Activated CD8-positive, alpha-beta memory T cell treated with anti-CD3 and anti-CD28 coated beads for 4 hours (primary cell): ENCODE data around the gene UBE2E2.

Experiments used
- DNase-seq, 2 donors: peaks; one replicate each; pipeline ENCODE4 v3.0.0-alpha.2; 2020; ENCODE audit warnings: low read depth in 2 of 2

UBE2E2 gene

DNA sequence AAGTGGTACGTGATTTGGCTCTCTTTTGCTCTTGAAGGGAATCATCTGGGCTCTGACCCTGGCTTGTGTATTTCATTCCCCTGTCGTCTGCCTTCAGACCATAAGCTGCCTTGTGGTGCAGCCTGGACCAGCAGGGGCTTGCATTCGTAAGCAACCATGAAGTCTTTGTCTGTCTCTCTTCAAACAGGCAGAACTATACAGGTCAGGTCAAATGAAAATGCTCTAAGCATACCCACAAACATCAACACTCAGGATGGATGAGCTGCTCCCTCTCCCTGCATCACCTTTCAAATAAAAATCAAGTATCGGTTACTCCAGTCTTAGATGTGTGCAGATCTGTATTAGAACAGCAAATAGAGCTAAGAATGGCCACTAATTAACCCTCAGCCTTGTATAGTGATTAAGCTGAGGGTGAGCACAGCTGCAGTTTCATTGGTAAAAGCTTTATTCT is 334.0 kb downstream of the UBE2E2 start:
- DNase-seq = no peak

DNA sequence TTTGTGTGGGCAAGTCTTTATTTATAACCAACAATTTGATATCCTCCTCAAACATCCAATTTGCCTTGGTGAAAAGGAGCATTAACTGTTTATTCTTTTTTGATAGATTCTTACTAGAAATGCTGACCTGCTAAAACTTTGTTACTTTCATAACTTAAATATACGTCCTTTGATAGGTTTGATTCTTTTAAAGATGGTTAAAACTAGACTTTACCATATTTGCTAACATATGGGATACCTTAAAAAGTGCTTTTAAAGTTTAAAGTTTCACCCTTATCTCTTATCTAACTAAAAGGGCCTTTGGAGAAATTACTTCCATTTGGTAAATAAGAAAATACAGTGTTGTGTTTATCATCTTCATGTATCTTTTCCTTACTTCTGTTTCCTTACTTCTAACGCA is 336.1 kb downstream of the UBE2E2 start:
- DNase-seq = no peak

DNA sequence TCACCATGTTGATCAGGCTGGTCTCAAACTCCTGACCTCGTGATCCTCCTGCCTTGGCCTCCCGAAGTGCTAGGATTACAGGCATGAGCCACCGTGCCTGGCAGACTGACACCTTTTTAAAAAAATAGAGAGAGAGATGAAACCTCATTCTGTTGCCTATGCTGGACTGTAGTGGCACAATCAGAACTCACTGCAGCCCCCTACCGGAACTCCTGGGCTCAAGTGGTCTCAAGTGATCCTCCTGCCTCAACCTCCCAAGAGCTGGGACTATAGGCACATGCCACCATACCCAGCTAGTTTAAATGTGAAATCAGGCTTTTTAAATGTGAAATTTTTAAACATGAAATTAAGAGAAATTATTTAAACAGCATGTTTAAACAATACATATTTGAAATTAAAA is 337.5 kb downstream of the UBE2E2 start:
- DNase-seq = no peak

DNA sequence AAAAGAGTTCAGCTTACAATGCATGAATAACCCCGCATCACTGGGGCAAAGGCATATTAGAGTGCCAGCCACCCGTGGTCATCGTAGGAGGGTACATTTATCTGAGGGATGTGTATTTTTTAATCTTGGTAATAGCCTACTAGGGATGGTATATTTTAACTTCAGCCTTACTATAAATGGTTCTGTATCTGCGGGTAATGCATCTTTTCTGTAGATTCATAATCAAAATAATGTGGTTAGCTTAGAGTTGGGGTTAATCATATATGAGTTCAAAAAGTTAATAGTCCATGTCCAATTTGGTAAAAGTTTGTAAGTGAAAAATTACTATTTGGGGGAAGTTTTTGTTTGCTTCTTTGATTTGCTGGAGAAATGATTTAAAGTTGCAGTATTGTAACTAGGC is 339.0 kb downstream of the UBE2E2 start:
- no peak for DNase-seq

DNA sequence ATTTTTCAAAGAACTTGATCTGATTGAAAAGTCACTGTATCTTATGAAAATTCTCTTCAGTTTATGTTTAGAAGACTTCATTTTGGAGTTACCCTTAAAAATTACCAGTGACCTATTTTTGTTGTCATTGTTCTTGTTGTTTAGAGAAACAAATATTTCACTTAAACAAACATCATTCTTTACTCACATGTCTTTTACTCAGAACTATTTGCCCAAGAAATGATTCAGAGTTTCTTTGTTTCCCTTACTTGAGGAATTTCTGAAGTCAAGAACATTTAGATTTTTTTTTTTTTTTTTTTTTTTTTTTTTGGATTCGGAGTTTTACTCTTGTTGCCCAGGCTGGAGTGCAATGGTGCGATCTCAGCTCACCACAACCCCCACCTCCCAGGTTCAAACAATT is 343.1 kb downstream of the UBE2E2 start:
- DNase-seq = no peak

DNA sequence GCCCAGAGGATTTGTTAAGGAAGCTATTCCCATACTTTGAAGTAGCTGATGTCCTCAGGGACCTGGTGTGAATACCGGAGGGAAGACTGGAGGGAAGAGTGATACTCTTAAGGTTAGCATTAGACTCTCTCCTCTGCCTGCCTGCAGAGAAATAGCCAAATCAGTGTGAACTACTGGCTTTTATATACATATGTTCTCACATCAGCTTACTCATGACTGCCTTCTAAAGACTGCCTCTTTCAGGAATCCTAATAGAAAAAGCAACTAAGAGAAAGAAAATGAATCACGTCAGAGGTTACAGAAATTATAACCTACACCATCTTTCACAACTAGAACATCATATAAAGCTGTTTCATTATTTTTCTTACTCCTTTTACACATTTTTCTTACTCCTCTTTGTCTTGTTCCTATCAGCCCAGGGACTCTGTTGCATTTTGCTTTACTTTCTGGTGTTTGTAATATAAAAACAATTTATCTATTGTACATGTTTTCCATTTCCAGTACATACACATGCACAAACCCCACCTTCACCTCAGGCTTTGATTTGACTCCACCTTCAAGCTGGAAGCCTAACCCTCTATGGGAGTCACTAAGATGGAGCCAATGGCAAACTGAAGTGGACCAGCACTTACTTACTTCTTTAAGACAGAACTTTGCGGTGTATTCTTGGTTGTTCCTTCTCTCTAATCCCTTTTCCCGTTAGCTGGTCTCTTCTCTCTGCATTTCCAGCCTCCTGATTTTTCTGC is 345.0 kb downstream of the UBE2E2 start:
- DNase-seq = no peak

DNA sequence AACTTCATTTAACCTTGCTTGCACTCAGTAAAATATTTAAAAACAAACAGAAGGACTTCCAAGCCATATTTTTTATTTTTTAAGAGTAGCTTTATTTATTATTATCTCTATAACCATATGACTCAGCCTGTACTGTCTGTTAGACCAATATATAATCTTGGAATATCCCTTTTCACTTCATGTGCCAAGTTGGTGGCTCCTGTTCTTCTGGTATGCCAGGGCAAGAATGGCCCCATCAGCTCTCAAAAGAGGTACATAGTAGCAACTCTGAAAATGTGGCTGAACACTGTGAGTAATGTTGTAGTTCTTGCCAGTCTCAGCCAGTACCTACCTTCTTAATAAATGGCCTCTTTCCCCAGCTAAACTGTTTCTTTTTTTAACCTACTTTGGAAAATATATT is 345.6 kb downstream of the UBE2E2 start:
- no peak for DNase-seq

DNA sequence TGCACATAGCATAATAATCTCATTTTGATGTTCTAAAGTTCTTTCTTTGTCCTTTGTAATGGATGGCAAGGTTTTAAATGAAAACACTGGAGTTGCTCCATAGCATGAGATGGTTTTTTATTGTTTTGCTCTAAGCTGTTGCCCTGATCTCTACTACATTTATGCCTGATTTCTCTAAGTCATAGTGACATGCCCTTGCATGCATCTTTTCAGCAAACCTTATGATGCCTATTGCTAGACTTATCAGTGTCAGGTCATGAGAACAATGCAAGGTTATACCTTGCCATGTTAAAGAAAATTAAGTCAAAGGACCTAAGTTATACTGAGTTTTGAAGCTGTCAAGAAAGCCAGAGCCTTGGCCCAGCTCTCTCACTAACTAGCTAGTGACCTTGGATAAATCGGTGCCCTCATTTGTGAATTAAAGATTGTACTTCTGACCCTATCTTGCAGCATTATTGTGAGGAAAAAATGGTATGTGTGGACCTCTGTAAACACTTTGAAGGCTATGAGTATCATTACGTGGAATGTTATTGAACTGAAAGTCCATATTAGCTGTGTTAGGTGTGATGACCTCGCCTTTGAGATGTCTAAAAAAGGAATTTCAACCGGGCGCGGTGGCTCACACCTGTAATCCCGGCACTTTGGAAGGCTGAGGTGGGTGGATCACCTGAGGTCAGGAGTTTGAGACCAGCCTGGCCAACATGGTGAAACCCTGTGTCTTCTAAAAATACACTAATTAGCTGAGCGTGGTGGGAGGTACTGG is 346.2 kb downstream of the UBE2E2 start:
- DNase-seq = no peak

DNA sequence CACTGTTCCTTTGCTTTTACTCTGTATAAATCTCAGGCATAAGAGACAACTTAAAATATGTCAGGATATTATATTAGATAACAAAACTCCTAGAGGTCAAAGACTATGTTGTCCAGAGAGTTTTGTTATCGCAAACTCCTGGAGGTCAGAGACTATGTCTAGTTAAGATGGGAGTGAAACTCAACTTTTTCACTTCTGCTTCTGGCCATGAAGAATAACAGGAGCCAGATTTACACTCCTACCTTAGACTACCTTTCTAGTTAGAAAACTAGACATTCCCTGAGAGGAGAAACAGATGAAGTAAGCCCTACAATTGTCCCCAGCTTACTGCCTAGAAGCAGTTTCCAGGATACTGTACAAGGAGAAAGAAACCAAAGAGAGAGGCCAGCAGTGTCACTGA is 347.3 kb downstream of the UBE2E2 start:
- no peak for DNase-seq

DNA sequence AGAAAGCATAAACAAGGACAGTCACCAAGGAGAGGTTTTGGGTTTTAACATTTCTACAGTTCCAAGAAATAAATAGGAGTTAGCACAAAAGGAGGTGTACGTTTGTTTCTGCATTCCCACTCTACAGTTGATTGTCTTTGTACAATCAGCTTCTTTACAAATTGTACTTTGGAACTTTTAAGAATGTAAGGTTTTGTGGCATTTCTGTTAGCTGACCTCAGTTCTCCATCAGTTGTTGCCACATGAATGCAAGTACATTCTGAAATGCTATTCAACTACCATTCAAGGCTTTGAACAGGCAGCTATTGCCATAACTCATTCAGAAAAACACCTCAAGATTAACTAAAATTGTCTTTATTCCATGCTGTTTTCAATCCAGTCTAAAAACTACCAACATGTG is 349.4 kb downstream of the UBE2E2 start:
- no peak for DNase-seq

DNA sequence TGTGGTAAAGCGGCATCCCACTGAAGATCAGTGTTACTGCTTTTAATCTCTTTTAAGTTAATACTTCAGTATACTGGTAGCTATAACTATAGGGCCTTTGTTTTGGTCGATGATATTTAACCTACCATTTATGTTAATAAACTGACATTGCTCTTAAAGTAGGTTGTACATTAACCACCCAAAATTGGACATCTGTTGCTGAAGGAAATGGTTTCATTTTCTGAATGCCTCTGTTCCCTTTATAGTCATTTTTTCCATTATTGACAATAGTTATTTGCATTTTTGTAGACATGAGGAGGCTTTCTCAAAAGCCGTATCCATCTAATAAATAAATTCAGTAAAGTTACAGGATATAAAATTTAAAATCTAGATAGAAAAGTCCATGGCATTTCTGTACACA is 350.2 kb downstream of the UBE2E2 start:
- DNase-seq = no peak

DNA sequence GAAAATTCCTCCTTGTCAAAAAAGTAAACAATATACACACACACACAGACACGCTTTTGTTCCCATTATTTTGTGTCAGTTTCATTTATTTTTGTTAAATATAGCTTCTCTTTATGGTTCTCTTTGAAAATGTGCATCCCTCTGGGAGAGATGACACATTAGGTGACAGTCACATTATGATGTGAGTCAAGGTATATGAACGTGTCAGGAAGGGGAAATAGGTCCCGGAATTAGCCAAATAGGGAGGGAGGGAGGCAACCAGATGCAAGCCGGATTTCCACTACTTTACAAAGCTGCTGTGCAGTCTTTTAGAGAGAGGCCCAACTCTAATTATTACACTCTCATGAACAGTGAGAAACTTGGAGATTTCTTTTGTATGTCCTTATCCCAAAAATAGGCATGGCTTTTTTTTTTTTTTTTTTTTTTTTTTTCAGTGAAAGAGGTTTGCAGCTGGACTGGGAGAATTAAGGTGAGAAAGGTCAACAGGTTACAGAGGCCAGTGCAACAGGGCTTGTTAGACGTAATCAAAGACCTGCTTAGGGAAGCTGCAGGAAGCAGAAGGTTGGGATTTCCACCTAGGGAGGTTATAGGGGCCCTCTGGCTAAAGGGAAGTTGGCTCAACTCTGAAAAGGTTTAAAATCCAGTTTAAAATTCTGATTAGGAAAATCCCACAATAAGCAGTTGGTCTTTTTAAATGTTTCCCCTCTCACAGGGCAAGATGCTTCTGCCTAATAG is 362.1 kb downstream of the UBE2E2 start:
- DNase-seq = no peak

DNA sequence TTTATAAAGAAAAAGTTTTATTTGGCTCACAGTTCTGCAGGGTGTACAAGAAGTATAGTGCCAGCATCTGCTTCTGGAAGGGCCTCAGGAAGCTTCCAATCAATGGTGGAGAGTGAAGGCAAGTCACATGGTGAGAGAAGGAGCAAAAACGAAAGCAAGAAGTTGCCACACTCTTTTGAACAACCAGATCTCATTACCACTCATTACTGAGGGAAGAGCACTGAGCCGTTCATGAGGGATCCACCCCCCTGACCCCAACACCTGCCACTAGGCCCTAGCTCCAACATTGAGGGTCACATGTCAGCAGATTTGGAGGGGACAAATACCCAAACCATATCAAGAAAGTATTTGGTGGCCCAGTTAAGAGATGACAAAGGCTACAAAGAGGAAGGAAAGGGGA is 363.4 kb downstream of the UBE2E2 start:
- no peak for DNase-seq

DNA sequence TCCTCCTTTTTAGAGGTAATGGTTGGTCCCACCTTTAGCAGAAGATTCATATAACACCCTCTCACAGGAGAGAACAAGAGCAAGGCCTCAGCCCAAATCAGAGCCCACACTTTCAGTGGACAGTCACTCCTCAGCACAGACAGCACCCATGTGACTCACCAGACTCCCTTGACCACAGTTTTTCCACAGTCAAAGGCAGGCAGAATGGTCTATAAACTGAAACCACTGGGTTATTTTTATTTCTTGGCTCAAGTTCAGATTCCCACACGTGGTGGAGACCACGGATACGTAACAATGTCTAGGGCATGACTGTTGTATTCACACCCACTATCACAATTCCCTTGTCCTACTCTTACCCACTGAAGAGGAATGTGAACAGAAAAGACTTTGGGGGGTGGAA is 364.8 kb downstream of the UBE2E2 start:
- no peak for DNase-seq

DNA sequence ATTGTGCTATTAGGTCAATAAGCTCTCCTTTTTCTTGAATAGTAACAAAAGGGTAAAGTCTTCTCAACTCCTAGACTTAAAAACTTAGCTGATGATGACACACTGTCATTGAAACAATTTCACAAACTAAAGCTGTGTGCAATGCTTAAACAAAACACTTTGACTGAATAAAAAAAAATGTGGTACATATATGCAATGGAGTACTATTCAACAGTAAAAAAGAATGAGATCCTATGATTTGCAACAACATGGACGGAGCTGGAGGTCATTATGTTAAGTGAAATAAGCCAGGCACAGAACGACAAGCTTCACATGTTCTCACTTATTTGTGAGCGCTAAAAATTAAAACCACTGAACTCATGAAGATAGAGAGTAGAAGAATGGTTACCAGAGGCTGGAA is 370.7 kb downstream of the UBE2E2 start:
- no peak for DNase-seq

DNA sequence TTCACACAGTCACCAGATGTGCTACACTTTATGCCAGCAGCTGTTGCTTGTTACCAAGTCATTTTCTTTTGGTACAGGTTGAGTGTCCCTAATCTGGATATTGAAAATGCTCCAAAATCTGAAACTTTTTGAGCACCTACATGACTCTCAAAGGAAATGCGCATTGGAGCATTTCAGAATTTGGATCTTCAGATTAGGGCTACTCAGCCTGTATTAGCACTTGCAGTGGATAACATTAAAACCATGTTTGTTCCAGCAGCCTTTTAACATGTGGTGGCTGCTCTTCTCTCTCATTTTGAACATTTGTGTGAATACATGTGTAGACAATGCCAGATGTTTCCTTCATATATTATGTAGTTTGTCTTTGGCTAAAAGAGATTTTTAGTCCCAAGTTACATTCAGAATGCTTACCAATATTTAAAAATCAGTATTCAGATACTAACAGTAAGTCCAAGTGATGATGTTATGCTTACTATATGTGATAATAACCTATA is 371.7 kb downstream of the UBE2E2 start:
- DNase-seq = no peak

DNA sequence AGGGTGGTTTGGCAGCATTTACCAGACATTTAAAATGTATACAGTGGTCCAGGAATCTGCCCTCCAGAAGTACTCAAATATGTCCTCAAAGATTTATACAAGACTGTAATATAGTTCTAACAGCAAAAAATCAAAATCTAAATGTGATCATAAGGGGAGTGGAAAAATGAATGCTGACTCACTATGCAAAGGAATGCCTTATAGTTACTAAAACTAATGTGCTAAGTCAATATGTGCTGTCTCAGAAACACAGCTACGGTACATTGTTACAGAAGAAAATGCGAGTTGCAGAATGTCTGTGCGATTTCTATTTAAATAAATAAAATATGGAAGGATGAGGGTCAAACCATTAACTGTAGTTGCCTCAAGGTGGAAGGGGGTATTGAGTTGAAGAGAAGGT is 372.6 kb downstream of the UBE2E2 start:
- DNase-seq = no peak

DNA sequence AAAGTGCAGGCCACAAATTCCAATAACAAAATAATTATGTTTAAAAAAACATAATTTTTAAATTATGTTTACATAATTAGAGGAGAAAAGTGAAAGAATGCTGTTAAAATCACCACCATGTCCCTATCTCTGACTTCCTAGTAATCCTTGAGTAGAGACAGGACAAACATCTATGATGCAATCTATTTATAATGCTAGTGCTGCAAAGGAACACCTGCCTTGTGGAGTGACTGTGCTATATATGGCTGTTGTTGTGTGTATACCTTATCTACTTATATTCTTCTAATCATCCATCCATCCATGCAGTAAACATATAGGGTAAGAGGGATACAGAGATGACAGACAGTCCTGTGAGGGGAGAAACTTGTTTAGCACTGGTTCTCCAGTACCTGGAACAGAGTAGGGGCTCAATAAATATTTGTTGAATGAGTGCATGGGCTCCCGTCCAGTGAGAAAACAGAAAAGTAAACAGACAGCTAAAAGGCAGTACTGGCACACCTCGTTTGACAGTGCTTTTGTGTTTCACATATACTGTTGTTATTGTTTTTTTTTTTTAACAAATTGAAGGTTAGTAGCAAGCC is 373.3 kb downstream of the UBE2E2 start:
- DNase-seq = no peak

DNA sequence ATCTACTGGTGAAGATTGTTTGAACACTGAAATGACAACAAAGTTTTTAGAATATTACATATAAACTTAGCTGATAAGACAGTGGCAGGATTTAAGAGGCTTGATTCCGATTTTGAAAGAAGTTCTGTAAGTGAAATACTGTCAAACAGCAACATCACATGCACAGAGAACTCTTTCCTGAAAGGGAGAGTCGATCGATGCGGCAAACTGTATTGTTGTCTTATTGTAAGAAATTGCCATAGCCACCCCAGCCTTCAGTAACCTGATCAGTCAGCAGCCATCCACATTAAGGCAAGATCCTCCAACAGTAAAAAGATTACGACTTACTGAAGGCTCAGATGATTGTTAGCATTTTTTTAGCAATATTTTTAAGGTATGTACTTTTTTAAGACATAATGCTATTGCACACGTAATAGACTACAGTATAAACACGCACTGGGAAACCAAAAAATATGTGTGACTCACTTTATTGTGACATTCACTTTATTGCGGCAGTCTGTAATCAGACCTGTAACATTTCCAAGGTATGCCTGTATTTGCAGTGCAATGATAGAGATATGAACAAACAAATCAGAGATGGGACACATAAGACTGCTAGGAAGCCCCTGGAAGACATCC is 377.1 kb downstream of the UBE2E2 start:
- DNase-seq = no peak

DNA sequence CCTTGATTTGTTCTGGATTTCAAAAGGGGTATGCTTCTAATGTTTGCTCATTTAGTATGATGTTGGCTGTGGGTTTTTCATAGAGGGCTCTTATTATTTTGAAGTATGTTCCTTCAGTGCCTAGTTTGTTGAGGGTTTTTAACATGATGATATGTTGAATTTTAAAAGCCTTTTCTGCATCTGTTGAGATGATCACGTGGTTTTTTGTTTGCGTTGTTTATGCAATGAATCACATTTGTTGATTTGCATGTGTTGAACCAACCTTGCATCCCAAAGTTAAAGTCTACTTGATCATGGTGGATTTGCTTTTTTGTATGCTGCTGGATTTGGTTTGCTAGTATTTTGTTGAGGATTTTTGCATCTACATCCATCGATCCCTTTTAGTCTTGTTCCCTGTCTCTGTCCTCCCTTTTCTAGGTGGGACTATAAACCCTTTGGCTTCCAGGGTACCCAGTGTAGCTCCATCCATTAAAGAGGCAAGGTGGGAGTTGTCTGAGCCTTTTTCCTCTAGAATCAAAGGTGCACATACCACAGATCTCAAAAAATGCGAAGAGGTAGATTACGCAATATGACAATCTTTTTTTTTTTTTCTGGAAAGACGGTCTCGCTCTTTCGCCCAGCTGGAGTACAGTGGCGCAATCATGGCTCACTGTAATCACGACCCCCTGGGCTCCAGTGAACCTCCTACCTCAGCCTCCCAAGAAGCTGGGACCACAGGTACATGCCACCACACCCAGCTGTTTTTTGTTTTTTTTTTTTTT is 381.0 kb downstream of the UBE2E2 start:
- no peak for DNase-seq

DNA sequence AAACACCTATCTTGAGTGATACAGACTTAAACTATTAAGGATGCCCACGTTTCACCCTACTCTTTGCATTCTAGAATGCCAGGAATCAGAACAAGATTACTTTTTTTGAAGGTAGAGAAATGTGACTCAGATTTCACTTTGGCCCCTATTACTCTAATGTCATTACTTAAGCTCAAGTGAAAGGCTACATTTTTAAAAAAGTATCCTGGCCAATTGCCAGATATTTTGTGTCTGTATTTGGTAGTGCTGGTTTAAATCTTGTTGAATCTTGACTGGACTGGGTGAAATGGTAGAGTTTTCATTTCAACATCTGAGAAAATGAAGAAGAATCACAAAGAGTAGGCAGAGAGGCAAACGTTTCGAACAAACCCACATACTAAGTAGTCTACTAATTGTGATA is 384.4 kb downstream of the UBE2E2 start:
- no peak for DNase-seq
